ENCODE results near the gene ZNF394.

ZNF394 gene

DNA sequence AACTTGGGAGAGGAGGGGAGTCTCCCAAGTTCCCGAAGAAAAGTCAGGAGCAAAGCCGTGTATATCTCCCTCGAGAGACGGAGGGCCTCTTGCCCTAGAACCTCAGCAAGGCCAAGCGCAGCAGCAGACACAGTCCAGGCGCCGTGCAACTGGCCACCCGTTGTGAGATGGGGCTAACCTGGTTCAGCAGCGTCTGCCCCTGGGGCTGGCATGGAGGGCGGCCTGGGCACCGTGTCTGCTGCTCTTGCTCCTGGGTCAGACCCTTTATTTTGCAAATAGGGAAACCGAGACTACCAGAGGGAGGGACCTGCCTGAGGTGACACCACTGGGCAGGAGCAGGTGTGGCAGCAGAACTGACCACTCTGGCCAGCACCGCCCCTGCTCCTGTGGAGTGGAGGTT lies 47.5 kb downstream of the ZNF394 start:
- no peak for DNase-seq (ENCODE audit: low read depth in 2 of 2, low spot score in 1 of 2)

- DNase-seq (ENCODE audit: low read depth in 2 of 2, low spot score in 1 of 2), result no peak
Observed at GRCh38 chr7:99451936-99452335, 48.1 kb downstream of the ZNF394 start.

DNA sequence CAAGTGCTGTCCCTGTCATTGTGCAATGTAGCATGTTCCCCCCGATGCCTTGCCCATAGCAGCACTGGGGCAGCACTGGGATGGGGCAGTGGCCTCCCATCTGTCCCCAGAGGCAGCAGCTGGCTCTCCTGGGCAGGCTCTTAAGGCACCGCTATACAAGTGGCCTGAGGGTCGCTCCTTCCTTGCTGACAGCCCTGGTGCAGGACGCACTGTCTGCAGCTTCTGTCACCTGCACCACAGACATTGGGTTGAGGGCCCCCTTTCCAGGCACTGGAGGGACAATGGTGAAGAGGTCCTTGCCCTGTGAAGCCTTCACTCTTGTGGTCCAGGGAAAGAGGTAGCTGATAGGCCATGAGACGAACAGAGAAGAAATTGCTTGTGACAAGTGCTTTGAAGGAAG lies 50.8 kb downstream of the ZNF394 start:
- no peak for DNase-seq (ENCODE audit: low read depth in 2 of 2, low spot score in 1 of 2)

DNA sequence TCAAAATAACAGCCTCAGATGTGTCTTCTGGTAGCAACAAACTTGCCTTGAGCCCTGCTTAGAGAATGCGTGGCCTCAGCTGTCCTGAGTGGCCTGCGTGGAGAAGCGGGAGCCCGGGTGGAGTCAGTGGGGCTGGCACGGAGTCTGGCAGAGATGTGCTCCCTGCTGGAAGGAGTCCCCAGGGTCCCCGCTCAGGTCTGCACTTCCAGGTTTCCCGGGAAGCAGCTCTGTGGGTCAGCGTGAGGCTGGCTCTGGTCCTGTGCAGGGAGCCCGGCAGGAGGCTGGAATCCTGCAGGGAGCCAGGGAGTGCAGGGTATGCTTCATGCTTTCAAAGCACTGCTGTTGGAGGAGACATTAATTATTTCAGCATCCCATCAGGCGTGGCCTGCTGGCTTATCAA lies 51.2 kb downstream of the ZNF394 start:
- no peak for DNase-seq (ENCODE audit: low read depth in 2 of 2, low spot score in 1 of 2)

- no peak for DNase-seq (ENCODE audit: low read depth in 2 of 2, low spot score in 1 of 2)
Observed at GRCh38 chr7:99447943-99448342, 52.1 kb downstream of the ZNF394 start.

DNA sequence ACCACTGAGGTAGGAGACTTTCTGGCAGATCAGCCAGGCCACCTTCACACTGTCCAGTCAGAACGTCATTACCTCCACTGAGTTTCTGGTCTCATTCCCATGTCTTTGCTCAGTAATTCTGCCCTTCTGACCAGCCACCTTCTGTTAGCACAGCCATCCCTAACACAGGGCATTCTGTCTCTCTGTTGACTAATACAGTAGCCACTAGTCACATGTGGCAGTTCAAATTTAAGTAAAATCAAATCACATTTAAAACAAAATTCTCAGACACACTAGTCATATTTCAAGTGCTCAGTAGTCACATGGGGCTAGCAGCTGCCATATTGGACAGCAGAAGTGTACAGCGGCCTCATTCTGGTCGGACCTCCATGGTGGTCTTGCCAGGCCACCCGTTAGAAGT lies 54.0 kb downstream of the ZNF394 start:
- DNase-seq (ENCODE audit: low read depth in 2 of 2, low spot score in 1 of 2), result no peak

All from stimulated activated CD8-positive, alpha-beta memory T cell treated with anti-CD3 and anti-CD28 coated beads, Interleukin-4, amount 100 ng/mL, for 4 hours (primary cell).